HG03135 (cell line): Measurements from ENCODE around the gene SEC11C.

Experiments
- ATAC-seq: cut with Tn5 transposase; IDR thresholded peaks from one replicate; pipeline ENCODE4 v1.9.1; 2021; ENCODE audit warnings: mild to moderate bottlenecking, moderate library complexity; ENCODE audit not compliant: unreplicated experiment

Gene SEC11C

GRCh38 chr18:59144483-59144882, 4.8 kb downstream of the SEC11C start:
- ATAC-seq, result no peak

GRCh38 chr18:59145055-59145454, 5.4 kb downstream of the SEC11C start:
- ATAC-seq, result no peak

- no peak for ATAC-seq
Measured at GRCh38 chr18:59148192-59148591, 8.5 kb downstream of the SEC11C start.

GRCh38 chr18:59149007-59149406, 9.3 kb downstream of the SEC11C start:
- ATAC-seq, result no peak

- ATAC-seq, result no peak
Measured at GRCh38 chr18:59149416-59149815, 9.7 kb downstream of the SEC11C start.

- ATAC-seq, result no peak
Measured at GRCh38 chr18:59150236-59150635, 10.6 kb downstream of the SEC11C start.

- no peak for ATAC-seq
Measured at GRCh38 chr18:59155153-59155552, 15.5 kb downstream of the SEC11C start.

- ATAC-seq, result no peak
Measured at GRCh38 chr18:59156316-59156715, 16.6 kb downstream of the SEC11C start.

GRCh38 chr18:59159265-59159664, 19.6 kb downstream of the SEC11C start:
- no peak for ATAC-seq

GRCh38 chr18:59159986-59160385, 20.3 kb downstream of the SEC11C start:
- ATAC-seq, result no peak

GRCh38 chr18:59172664-59173249, 33.1 kb downstream of the SEC11C start:
- ATAC-seq, result no peak

- no peak for ATAC-seq
Measured at GRCh38 chr18:59177485-59177884, 37.8 kb downstream of the SEC11C start.

GRCh38 chr18:59180150-59180845, 40.6 kb downstream of the SEC11C start:
- no peak for ATAC-seq

GRCh38 chr18:59182673-59183072, 43.0 kb downstream of the SEC11C start:
- no peak for ATAC-seq

- no peak for ATAC-seq
Measured at GRCh38 chr18:59189008-59189407, 49.3 kb downstream of the SEC11C start.

- no peak for ATAC-seq
Measured at GRCh38 chr18:59189746-59190145, 50.1 kb downstream of the SEC11C start.

- no peak for ATAC-seq
Measured at GRCh38 chr18:59196161-59196725, 56.6 kb downstream of the SEC11C start.

- ATAC-seq, result no peak
Measured at GRCh38 chr18:59197636-59198035, 58.0 kb downstream of the SEC11C start.

GRCh38 chr18:59198215-59198614, 58.5 kb downstream of the SEC11C start:
- ATAC-seq, result no peak

GRCh38 chr18:59200787-59201186, 61.1 kb downstream of the SEC11C start:
- no peak for ATAC-seq

GRCh38 chr18:59202258-59202820, 62.7 kb downstream of the SEC11C start:
- no peak for ATAC-seq

GRCh38 chr18:59207506-59207905, 67.8 kb downstream of the SEC11C start:
- ATAC-seq, result no peak
